ENCODE results near the gene GCC2. TPM values are rescaled to one million over a fixed set of nuclear protein-coding genes. Genes with fewer than 3 reads are reported as not detected.
A peak's percentile ranks its signal among the peaks of the same experiment; 100 is the strongest.

The GCC2 gene
- total and polyA plus RNA-seq, 9 of the 15 experiments (the other 6 are each of a cell fraction or from before 2014, with no cell fraction given): 11.4 to 35.7 (median 19.9) TPM

GRCh38 chr2:108404784-108405397 is 44.1 kb upstream of the GCC2 start (continued):
- TF ChIP-seq RERE (CRISPR knock-in tag; IDR thresholded peaks at IDR 0.05; ENCODE audit: borderline replicate concordance) (no peak), ZNF41 (CRISPR knock-in tag; conservative IDR thresholded peaks at IDR 0.05) (no peak), CBX3 (IDR thresholded peaks at IDR 0.05; ENCODE audit: borderline replicate concordance in 1 of 2, low read length in 2 of 2) (peak in 1 of 2 experiments; percentile 90; a peak in 2 of 3 replicates), JUNB (CRISPR knock-in tag; conservative IDR thresholded peaks at IDR 0.05) (no peak), ZBTB43 (CRISPR knock-in tag; IDR thresholded peaks at IDR 0.05) (no peak), PTRF (tag; IDR thresholded peaks at IDR 0.05) (no peak), ZNF318 (IDR thresholded peaks at IDR 0.05; ENCODE audit: borderline replicate concordance in 1 of 2, low read depth in 1 of 2) (no peak), SMAD4 (CRISPR knock-in tag; conservative IDR thresholded peaks at IDR 0.05) (no peak), ZNF778 (CRISPR knock-in tag; IDR thresholded peaks at IDR 0.05) (no peak), CBX5 (IDR thresholded peaks at IDR 0.05; ENCODE audit: borderline replicate concordance, low read depth) (peak; percentile 64; the same call in 1 of the 2 replicates), XRCC3 (IDR thresholded peaks at IDR 0.05) (0 out of 2 replicates have a peak, but pooled peaks have one; percentile 30)
